KOPT-K1 (cell line): ENCODE results near the gene AP5M1.
"Not testable (repeated sequence)": the region's sequence is repeated elsewhere in the genome, so short reads cannot be mapped to it uniquely, and the experiment has no call there.

Experiments
- H3K27ac ChIP-seq: fragments of 200-600 bp; sonication (generic); 2 replicates; pipeline ENCODE4 v1.5.1; 2016; ENCODE audit warnings: antibody characterized with exemption, mild to moderate bottlenecking, low read depth, low read length; ENCODE audit not compliant: poor library complexity, severe bottlenecking
- H3K36me3 ChIP-seq: fragments of 200-600 bp; sonication (generic); 2 replicates; pipeline ENCODE4 v1.5.1; 2017; ENCODE audit warnings: antibody characterized with exemption, mild to moderate bottlenecking, low read length, moderate library complexity; ENCODE audit not compliant: insufficient read depth
- H3K9me3 ChIP-seq: fragments of 200-600 bp; sonication (generic); 2 replicates; pipeline ENCODE4 v1.5.1; 2017; ENCODE audit warnings: antibody characterized with exemption, low read length, mild to moderate bottlenecking; ENCODE audit not compliant: insufficient read depth, poor library complexity, severe bottlenecking

AP5M1 gene, protein sequence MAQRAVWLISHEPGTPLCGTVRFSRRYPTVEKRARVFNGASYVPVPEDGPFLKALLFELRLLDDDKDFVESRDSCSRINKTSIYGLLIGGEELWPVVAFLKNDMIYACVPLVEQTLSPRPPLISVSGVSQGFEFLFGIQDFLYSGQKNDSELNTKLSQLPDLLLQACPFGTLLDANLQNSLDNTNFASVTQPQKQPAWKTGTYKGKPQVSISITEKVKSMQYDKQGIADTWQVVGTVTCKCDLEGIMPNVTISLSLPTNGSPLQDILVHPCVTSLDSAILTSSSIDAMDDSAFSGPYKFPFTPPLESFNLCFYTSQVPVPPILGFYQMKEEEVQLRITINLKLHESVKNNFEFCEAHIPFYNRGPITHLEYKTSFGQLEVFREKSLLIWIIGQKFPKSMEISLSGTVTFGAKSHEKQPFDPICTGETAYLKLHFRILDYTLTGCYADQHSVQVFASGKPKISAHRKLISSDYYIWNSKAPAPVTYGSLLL

DNA sequence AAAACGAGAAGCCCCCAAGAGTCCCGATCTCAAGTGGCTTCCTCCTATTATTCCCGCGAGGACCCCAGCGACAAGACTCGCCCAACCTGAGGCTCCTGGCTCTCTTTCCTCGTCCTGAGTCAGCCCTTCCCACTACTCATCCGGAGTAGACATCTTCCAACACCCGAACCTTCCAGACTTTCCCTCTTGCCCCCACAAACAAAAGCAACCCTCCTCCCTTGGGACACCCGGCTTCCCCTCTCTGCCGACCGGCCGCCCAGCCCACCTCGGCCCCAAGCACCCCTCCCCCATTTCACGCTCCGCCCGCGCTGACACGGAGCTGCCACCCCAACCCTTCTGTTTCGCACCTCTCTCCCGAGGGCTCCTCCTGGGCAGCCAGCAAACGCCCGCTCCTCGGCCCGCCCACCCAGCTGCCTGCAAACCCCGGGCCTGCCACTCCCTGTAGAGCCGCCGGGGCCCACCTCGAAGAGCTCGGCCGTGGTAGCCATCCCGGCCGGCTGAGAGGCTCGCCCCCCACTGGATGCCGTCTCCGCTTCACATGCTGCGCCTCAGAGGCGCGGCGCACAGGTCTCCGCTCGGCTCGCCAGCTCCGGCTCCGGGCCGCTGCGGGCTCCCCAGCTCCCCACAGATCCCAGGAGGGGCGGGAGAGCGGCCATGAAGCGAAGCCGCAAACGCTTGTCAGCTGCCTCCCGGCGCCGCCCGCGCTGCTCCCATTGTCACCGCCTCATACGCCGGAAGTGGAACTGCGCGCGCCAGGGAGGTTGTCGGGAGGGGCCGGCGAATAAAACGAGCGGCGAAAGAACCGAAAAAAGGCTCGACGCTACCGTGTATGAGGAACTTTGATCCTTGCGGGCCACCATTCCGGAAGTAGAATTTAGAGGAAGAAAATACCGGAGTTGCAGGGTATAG is at the start of gene AP5M1, which contains the start of gene EXOC5:
AP5M1 (plus strand) TSS at position 811 of the 909 bp plus-strand sequence. CDS start 344 bp downstream, outside the sequence.
EXOC5 (minus strand) TSS at position 745 of the 909 bp plus-strand sequence; CDS start at position 488, 257 bp downstream.
- Histone ChIP-seq H3K36me3 (peaks cover 9% of the 10 kb centered on the region), H3K9me3 (no peaks in the 10 kb centered on the region), H3K27ac (peak within 1 kb of the TSS; percentile 79)

DNA sequence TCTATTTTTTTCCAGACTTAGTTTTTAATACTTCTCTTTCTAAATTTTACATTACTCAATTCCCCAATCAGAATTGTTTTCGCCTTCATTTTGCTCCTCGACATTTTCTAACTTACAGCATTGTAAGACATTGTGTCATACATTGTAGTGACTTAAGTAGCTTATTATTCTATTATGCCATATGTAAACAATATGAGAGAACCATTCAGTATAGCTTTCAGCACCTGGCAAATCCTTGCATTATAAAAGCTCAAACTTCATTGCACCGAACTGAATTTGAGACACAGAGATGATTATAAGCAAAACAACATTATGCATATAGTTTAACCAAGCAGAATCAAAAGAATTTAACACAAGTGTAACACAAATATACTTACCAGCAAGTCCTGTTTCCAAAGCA is 46.8 kb upstream of the AP5M1 start:
- Histone ChIP-seq H3K36me3 (peaks cover 80% of the 10 kb centered on the region), H3K27ac (no peak overlapping the region), H3K9me3 (no peaks in the 10 kb centered on the region)

DNA sequence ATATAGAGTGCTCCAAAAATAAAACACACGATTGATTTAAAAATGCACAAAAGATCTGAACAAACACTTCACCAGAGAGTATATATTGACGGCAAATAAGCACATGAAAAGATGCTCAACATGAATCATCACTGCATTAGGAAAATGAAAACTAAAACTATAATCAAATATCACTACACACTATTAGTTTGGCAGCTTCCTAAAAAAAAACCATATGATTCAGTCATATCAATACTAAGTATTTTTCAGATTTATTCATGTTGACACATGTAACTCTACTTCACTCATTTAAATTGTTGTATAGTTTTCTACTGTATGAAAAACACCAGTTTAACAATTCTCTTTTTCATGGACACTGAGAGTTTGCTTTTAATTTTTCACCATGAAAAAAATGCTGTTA is 41.7 kb upstream of the AP5M1 start:
- Histone ChIP-seq H3K36me3 (peaks cover 83% of the 10 kb centered on the region), H3K9me3 (no peaks in the 10 kb centered on the region), H3K27ac (no peak overlapping the region)

DNA sequence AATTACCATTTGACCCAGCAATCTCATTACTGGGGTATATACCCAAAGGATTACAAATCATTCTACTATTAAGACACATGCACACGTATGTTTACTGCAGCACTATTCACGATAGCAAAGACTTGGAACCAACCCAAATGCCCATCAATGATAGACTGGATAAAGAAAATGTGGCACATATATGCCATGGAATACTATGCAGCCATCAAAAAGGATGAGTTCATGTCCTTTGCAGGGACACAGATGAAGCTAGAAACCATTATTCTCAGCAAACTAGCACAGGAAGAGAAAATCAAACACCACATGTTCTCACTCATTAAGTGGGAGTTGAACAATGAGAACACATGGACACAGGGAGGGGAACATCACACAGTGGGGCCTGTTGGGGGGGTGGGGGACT is 40.5 kb upstream of the AP5M1 start:
- not testable (repeated sequence) for H3K9me3 ChIP-seq, H3K27ac ChIP-seq
- H3K36me3 ChIP-seq = peaks cover 85% of the 10 kb centered on the region

DNA sequence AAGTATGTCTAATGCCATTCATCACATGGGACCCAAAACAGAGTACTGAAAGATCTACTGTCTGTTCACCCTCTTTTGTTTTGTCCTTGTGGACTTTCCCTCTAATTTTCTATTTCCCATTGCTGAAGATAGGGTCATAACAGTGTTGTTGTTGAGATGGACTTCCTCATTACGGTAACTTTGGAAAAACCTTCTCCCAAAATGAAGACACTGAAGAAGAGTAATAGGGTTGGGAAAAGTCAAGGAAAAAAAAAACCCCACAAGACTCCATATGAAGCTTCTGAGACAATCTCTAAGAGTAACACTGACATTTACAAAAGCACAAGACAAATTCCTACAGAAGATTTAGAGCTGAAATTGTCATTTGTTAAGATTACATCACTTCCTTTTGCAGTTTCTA is 36.8 kb upstream of the AP5M1 start:
- Histone ChIP-seq H3K36me3 (peaks cover 86% of the 10 kb centered on the region), H3K9me3 (no peaks in the 10 kb centered on the region), H3K27ac (no peak overlapping the region)

DNA sequence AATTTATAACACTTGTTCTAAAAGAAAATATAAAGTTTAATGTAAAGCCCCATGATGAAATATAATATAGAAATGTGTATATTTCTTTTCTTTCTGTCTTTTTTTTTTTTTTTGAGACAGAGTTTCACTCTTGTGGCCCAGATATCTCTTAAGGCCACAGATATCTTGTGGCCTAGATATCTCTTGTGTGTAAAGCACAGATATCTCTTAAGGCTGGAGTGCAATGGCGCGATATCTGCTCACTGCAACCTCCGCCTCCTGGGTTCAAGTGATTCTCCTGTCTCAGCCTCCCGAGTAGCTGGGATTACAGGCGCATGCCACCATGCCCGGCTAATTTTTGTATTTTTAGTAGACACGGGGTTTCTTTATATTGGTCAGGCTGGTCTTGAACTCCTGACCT is 28.7 kb upstream of the AP5M1 start:
- peaks cover 67% of the 10 kb centered on the region for H3K36me3 ChIP-seq
- not testable (repeated sequence) for H3K9me3 ChIP-seq, H3K27ac ChIP-seq

DNA sequence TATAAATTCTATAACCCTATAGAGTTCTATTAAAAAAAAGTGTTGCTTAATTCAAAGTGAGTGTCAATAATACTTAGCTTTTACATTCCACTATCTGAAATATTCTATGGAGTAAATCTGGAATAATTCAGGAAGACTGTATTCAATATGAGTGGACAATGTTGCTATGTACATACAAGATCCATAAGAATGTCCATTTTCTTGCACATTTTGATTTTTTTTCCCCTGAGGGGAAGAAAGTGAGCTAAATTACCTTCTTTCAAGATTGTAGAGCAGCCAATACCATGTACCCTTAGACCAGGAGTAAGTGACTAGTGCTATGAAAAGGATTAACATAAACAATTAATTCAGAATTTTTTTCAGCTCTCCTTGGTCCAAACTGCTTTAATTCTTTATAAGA is 25.5 kb upstream of the AP5M1 start:
- H3K36me3 ChIP-seq = peaks cover 65% of the 10 kb centered on the region
- H3K27ac ChIP-seq = no peak overlapping the region
- H3K9me3 ChIP-seq = no peaks in the 10 kb centered on the region

DNA sequence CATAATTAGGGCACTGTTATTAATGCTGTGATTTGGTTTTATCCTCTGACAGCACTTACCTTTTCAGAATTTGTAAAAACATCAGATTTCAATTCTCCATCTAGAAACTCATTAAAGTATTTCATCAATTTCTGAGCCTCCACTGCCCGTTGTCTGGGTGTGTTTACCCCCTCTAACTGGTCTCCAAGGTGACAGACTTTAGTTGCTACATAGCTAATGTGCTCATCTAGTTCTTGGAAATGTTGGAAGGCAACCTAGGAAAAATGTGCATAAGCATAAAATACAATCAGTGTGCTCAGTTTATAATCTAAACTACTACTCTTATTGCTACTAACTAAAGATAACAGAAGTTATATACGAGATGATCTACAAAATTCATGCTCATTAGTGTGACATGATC is 24.7 kb upstream of the AP5M1 start:
- Histone ChIP-seq H3K9me3 (no peaks in the 10 kb centered on the region), H3K27ac (no peak overlapping the region), H3K36me3 (peaks cover 60% of the 10 kb centered on the region)

DNA sequence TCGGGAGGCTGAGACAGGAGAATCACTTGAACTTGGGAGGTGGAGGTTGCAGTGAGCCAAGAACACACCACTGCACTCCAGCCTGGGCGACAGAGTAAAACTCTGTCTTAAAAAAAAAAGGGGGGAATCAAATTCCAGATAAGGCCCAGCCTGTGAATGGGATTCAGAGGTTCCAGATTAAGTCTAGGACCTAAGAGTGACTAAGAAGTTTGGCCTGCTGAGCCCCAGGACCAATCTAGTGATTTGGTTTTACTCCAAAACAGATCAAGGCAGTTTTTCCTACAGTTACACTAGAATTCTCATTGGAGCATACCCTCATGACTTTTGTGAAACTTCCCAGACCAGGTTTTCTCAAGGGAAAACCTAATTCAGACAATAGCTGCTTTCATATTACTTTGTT is 22.8 kb upstream of the AP5M1 start:
- Histone ChIP-seq H3K36me3 (peaks cover 55% of the 10 kb centered on the region), H3K27ac (no peak overlapping the region), H3K9me3 (no peaks in the 10 kb centered on the region)

DNA sequence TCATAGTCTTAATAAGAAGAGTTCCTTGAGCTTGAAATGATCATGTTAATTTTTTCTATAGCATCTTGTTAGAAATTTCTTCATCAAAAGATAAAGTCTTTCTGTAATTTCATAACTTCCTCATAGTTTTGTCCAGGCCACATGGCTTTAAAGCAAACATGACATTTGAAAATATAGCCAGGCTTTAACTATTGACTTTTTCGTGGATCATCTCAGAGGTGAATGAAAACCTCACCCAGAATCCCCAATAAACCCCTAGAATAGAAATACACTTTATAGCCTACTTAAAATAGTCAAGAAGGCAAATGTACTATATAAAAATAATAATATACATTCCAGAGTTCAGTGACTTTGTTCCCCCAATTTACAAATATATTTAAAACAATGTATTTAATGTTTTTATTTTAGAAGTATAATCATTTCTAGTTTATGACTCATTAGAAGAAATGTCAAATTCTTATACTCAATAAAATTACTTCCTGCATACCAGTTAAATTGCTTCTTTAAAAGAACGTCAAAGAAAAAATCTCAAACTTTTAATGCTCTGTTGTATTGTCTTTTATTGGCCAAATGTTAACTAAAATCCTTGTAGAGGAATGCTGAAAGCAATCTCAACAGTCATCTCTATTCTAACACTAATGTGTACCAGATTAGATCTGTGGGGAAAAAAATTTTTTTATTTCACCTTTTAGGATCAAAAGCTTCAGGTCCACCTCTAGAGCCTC is 21.7 kb upstream of the AP5M1 start:
- Histone ChIP-seq H3K36me3 (peaks cover 44% of the 10 kb centered on the region), H3K9me3 (no peaks in the 10 kb centered on the region), H3K27ac (no peak overlapping the region)

DNA sequence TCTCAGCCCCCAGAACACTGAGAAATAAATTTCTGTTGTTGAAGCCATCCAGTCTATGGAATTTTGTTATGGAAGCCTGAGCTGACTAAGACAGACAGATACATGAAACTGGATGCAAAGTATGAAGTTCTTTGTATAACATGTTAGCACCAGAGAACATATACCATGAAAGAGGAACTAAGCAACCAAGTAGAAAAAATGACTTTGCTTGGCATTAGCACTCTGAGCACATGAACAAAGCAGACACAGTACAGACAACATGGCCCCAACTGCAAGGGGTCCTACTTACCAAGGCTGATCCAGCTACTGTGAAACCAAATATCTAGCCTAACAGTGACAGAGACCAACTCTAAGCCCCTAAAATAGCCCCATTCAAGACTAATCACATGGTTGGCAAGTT is 13.9 kb upstream of the AP5M1 start:
- Histone ChIP-seq H3K27ac (no peak overlapping the region), H3K9me3 (no peaks in the 10 kb centered on the region), H3K36me3 (peaks cover 26% of the 10 kb centered on the region; the same call in 1 of the 2 replicates)

DNA sequence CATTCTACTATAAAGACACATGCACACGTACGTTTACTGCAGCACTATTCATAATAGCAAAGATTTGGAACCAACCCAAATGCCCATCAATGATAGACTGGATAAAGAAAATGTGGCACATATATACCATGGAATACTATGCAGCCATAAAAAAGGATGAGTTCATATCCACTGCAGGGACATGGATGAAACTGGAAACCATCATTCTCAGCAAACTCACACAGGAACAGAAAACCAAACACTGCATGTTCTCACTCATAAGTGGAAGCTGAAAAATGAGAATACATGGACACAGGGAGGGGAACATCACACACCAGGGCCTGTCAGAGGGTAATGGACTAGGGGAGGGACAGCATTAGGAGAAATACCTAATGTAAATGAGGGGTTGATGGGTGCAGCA is 10.6 kb upstream of the AP5M1 start:
- not testable (repeated sequence) for H3K27ac ChIP-seq, H3K9me3 ChIP-seq
- H3K36me3 ChIP-seq = peaks cover 26% of the 10 kb centered on the region; the same call in 1 of the 2 replicates

DNA sequence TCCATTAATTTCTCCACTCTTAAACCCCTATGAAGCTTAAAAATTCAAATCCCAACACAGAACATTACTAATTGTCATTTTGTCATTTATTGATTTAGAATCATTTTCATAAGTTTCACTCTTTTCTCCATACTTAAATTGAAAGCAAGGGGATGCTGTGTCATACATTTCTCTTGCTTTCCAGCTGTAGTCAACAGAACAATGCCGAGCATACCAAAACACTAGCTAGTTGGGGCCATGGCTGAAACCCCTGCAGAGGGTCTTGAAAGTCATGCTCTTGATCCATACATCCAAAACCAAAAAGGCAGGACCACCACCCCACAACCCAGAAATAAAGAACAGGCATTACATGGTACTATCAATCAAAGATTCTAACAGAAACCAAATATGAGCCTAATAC is 9.1 kb upstream of the AP5M1 start:
- peaks cover 26% of the 10 kb centered on the region; the same call in 1 of the 2 replicates for H3K36me3 ChIP-seq
- H3K9me3 ChIP-seq = no peaks in the 10 kb centered on the region
- no peak overlapping the region for H3K27ac ChIP-seq

DNA sequence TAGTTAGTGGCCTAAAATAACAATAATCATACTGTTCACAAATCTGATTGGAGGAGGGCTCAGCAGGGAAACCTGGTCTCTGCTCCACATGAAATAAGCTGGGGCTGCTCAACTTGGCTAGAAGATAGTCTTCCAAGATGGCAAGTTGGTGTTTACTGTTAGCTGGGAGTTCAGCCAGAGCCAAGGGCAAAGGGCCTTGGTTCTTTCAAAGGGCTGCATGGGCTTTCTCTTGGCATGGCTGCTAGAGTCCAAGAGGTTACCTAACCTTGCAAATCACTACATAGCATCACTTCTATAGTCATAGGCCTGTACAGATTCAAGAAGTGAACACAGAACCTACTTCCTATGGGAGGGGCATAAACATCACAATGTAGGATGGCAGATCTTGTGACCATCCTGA is 7.2 kb upstream of the AP5M1 start:
- Histone ChIP-seq H3K9me3 (no peaks in the 10 kb centered on the region), H3K36me3 (peaks cover 23% of the 10 kb centered on the region; the same call in 1 of the 2 replicates), H3K27ac (no peak overlapping the region)
